H1 (cell line): ENCODE measurements around the gene KRTAP10-5.

Experiments
- EP300 ChIP-seq, 2 experiments: IDR thresholded peaks; 1 replicate in 1 of 2; 2 replicates in 1 of 2; pipeline ENCODE4 v1.6.1; 2011 to 2012; ENCODE audit warnings: low read depth in 2 of 2, low read length in 2 of 2, mild to moderate bottlenecking in 2 of 2, borderline replicate concordance in 1 of 2, inconsistent platforms in 1 of 2, moderate library complexity in 1 of 2
- JUND ChIP-seq: IDR thresholded peaks from 2 replicates; pipeline ENCODE4 v1.6.1; 2011; ENCODE audit warnings: mild to moderate bottlenecking, improper control_type of control experiment, low read length
- TEAD4 ChIP-seq: IDR thresholded peaks from 2 replicates; pipeline ENCODE4 v1.6.1; 2012; ENCODE audit warnings: low read depth, low read length, inconsistent platforms, mixed read lengths
- TF ChIP-seq, protein P1 (sequence below): IDR thresholded peaks from 2 replicates; pipeline ENCODE4 v1.6.1; 2011; ENCODE audit warnings: low read length, improper control_type of control experiment
- TF ChIP-seq, protein P2 (sequence below), 3 experiments: IDR thresholded peaks; 1 replicate in 2 of 3; 2 replicates in 1 of 3; pipeline versions ENCODE4 v1.5.1 to v1.6.1; 2011; ENCODE audit warnings: low read length in 3 of 3, mild to moderate bottlenecking in 3 of 3, inconsistent platforms in 2 of 3, low read depth in 1 of 3, moderate library complexity in 1 of 3; ENCODE audit not compliant: insufficient read depth in 1 of 3; ENCODE audit errors: control extremely low read depth in 1 of 3

DNA sequence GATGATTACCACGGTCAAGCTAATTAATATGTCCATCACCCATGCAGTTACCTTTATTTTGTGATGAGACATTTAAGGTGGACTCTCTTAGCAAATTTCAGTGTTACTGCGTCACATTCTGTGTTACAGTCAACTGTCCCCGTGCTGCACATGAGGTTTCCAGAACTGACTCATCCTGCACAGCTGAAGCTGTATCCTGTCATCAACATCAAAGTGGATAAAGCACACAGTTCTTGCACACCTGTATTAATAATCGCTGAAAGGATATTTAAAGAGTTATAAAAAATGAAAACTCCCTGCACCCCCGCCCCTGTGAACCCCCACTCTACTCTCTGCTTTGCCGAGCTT is 3.4 kb upstream of the KRTAP10-5 start:
- no peak for TF ChIP-seq JUND
- TF ChIP-seq, protein P1, sequence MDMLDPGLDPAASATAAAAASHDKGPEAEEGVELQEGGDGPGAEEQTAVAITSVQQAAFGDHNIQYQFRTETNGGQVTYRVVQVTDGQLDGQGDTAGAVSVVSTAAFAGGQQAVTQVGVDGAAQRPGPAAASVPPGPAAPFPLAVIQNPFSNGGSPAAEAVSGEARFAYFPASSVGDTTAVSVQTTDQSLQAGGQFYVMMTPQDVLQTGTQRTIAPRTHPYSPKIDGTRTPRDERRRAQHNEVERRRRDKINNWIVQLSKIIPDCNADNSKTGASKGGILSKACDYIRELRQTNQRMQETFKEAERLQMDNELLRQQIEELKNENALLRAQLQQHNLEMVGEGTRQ: no peak
- no peak for TF ChIP-seq EP300 (IDR thresholded peaks at IDR 0.05; ENCODE audit: borderline replicate concordance in 1 of 2, low read depth in 2 of 2, low read length in 2 of 2)
- TF ChIP-seq, protein P2, sequence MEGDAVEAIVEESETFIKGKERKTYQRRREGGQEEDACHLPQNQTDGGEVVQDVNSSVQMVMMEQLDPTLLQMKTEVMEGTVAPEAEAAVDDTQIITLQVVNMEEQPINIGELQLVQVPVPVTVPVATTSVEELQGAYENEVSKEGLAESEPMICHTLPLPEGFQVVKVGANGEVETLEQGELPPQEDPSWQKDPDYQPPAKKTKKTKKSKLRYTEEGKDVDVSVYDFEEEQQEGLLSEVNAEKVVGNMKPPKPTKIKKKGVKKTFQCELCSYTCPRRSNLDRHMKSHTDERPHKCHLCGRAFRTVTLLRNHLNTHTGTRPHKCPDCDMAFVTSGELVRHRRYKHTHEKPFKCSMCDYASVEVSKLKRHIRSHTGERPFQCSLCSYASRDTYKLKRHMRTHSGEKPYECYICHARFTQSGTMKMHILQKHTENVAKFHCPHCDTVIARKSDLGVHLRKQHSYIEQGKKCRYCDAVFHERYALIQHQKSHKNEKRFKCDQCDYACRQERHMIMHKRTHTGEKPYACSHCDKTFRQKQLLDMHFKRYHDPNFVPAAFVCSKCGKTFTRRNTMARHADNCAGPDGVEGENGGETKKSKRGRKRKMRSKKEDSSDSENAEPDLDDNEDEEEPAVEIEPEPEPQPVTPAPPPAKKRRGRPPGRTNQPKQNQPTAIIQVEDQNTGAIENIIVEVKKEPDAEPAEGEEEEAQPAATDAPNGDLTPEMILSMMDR (IDR thresholded peaks at IDR 0.05; ENCODE audit: control extremely low read depth in 1 of 3, insufficient read depth in 1 of 3, low read depth in 1 of 3, low read length in 3 of 3): no peak
- no peak for TF ChIP-seq TEAD4
